Activated T-helper 2 cell treated with anti-CD3 and anti-CD28 coated beads, Interferon-gamma antibody, Interleukin-2, Interleukin-4, amounts not matched to agents 10 μg/mL and 5 μg/mL and 100 μg/mL, durations not matched to agents 14 hours and 24 hours and 36 hours (primary cell): Measurements from ENCODE around the gene CCR7. TPM values are rescaled to one million over a fixed set of nuclear protein-coding genes. Genes with fewer than 3 reads are reported as not detected.
"Not testable (repeated sequence)": the region's sequence is repeated elsewhere in the genome, so short reads cannot be mapped to it uniquely, and the experiment has no call there.

Experiments used
- DNase-seq: peaks from one replicate; pipeline ENCODE4 v3.0.0; 2021; ENCODE audit warnings: low spot score
- H3K27ac Mint-ChIP-seq: one replicate; pipeline ENCODE4 v1.8.0; 2021; ENCODE audit warnings: mixed read lengths
- H3K27me3 Mint-ChIP-seq: one replicate; pipeline ENCODE4 v1.8.0; 2021; ENCODE audit warnings: low read depth, mixed read lengths
- H3K36me3 Mint-ChIP-seq: one replicate; pipeline ENCODE4 v1.8.0; 2021; ENCODE audit warnings: low read depth, mixed read lengths
- H3K4me1 Mint-ChIP-seq: one replicate; pipeline ENCODE4 v1.8.0; 2021; ENCODE audit warnings: low read depth, mixed read lengths
- H3K4me3 Mint-ChIP-seq: one replicate; pipeline ENCODE4 v1.8.0; 2021; ENCODE audit warnings: low read depth, mild to moderate bottlenecking, moderate library complexity, mixed read lengths
- H3K9me3 Mint-ChIP-seq: one replicate; pipeline ENCODE4 v1.8.0; 2021; ENCODE audit warnings: mixed read lengths
- intact Hi-C: fragments of 100-400 bp; cut with micrococcal nuclease; formaldehyde crosslinking; loops from one replicate; pipeline ENCODE4 v1.15.1; 2023
- total RNA-seq: library from RNA; stranded (reverse); gene quantifications from 2 replicates; pipeline ENCODE4 v1.2.3, GENCODE V29; 2022

The CCR7 gene
- total RNA-seq, 1 donor from 2014 or later = 367 TPM

GRCh38 chr17:40586264-40586663 lies 21.0 kb upstream of the CCR7 start:
- not testable (repeated sequence) for DNase-seq, H3K27me3 Mint-ChIP-seq
- intact Hi-C loops = loop anchor here (1.0 kb wide), 2 partner anchors 12 to 25 kb away; no protein-coding TSS in a partner anchor
- Mint-ChIP-seq H3K4me1 (peaks cover 78% of the 10 kb centered on the region), H3K36me3 (peaks cover 55% of the 10 kb centered on the region), H3K4me3 (peak overlapping the region; percentile 3), H3K9me3 (peaks cover 56% of the 10 kb centered on the region), H3K27ac (peak overlapping the region; percentile 86)

- intact Hi-C loops, H3K4me3 Mint-ChIP-seq, H3K27me3 Mint-ChIP-seq, DNase-seq: not testable (repeated sequence)
- Mint-ChIP-seq H3K4me1 (peaks cover 77% of the 10 kb centered on the region), H3K27ac (peak overlapping the region; percentile 44), H3K9me3 (peaks cover 54% of the 10 kb centered on the region), H3K36me3 (peaks cover 57% of the 10 kb centered on the region)
Measured at GRCh38 chr17:40584950-40585349, 19.7 kb upstream of the CCR7 start.

GRCh38 chr17:40582328-40582901 lies 17.1 kb upstream of the CCR7 start:
- peak; percentile 52 for DNase-seq

GRCh38 chr17:40580140-40580539 lies 14.9 kb upstream of the CCR7 start:
- intact Hi-C loops = no loop called here
- no peak for DNase-seq
- H3K36me3 Mint-ChIP-seq = peaks cover 35% of the 10 kb centered on the region
- peak overlapping the region; percentile 18 for H3K27ac Mint-ChIP-seq
- peaks cover 72% of the 10 kb centered on the region for H3K4me1 Mint-ChIP-seq
- H3K27me3 Mint-ChIP-seq = no peaks in the 10 kb centered on the region
- no peak overlapping the region for H3K4me3 Mint-ChIP-seq
- H3K9me3 Mint-ChIP-seq = peaks cover 31% of the 10 kb centered on the region

More at GRCh38 chr17:40582328-40582901, 17.1 kb upstream of the CCR7 start:
- H3K4me3 Mint-ChIP-seq = peak overlapping the region; percentile 4
- no peaks in the 10 kb centered on the region for H3K27me3 Mint-ChIP-seq
- intact Hi-C loops = loop anchor here (1.0 kb wide), 1 partner anchor 19 kb away; no protein-coding TSS in a partner anchor
- peak overlapping the region; percentile 75 for H3K27ac Mint-ChIP-seq
- H3K36me3 Mint-ChIP-seq = peaks cover 42% of the 10 kb centered on the region
- peaks cover 75% of the 10 kb centered on the region for H3K4me1 Mint-ChIP-seq
- H3K9me3 Mint-ChIP-seq = peaks cover 40% of the 10 kb centered on the region

GRCh38 chr17:40579471-40579870 lies 14.2 kb upstream of the CCR7 start:
- intact Hi-C loops = no loop called here

GRCh38 chr17:40577611-40578065 lies 12.4 kb upstream of the CCR7 start:
- peaks cover 34% of the 10 kb centered on the region for H3K9me3 Mint-ChIP-seq
- intact Hi-C loops = loop anchor here (1.0 kb wide), 3 partner anchors 16 to 28 kb away; no protein-coding TSS in a partner anchor
- H3K36me3 Mint-ChIP-seq = peaks cover 38% of the 10 kb centered on the region
- H3K4me3 Mint-ChIP-seq = no peak overlapping the region
- peaks cover 54% of the 10 kb centered on the region for H3K4me1 Mint-ChIP-seq
- H3K27ac Mint-ChIP-seq = peak overlapping the region; percentile 65
- DNase-seq = no peak
- no peaks in the 10 kb centered on the region for H3K27me3 Mint-ChIP-seq

More at GRCh38 chr17:40579471-40579870, 14.2 kb upstream of the CCR7 start:
- H3K9me3 Mint-ChIP-seq = peaks cover 31% of the 10 kb centered on the region
- H3K4me1 Mint-ChIP-seq = peaks cover 66% of the 10 kb centered on the region
- no peak overlapping the region for H3K27ac Mint-ChIP-seq
- H3K36me3 Mint-ChIP-seq = peaks cover 35% of the 10 kb centered on the region
- no peak for DNase-seq
- no peaks in the 10 kb centered on the region for H3K27me3 Mint-ChIP-seq
- H3K4me3 Mint-ChIP-seq = no peak overlapping the region

GRCh38 chr17:40576113-40576740 lies 11.0 kb upstream of the CCR7 start:
- DNase-seq = no peak

GRCh38 chr17:40574292-40574691 lies 9.0 kb upstream of the CCR7 start:
- Mint-ChIP-seq H3K9me3 (peaks cover 61% of the 10 kb centered on the region), H3K36me3 (peaks cover 57% of the 10 kb centered on the region), H3K4me1 (peaks cover 42% of the 10 kb centered on the region), H3K4me3 (no peak overlapping the region), H3K27me3 (no peaks in the 10 kb centered on the region), H3K27ac (no peak overlapping the region)
- intact Hi-C loops = no loop called here
- DNase-seq = no peak

More at GRCh38 chr17:40576113-40576740, 11.0 kb upstream of the CCR7 start:
- no peaks in the 10 kb centered on the region for H3K27me3 Mint-ChIP-seq
- peaks cover 48% of the 10 kb centered on the region for H3K9me3 Mint-ChIP-seq
- intact Hi-C loops = no loop called here
- peaks cover 48% of the 10 kb centered on the region for H3K4me1 Mint-ChIP-seq
- H3K36me3 Mint-ChIP-seq = peaks cover 52% of the 10 kb centered on the region
- H3K4me3 Mint-ChIP-seq = no peak overlapping the region
- H3K27ac Mint-ChIP-seq = peak overlapping the region; percentile 51

GRCh38 chr17:40572245-40572993 lies 7.1 kb upstream of the CCR7 start:
- intact Hi-C loops, H3K27me3 Mint-ChIP-seq, H3K27ac Mint-ChIP-seq, H3K4me3 Mint-ChIP-seq, DNase-seq: not testable (repeated sequence)
- Mint-ChIP-seq H3K36me3 (peaks cover 63% of the 10 kb centered on the region), H3K9me3 (peaks cover 61% of the 10 kb centered on the region), H3K4me1 (peaks cover 29% of the 10 kb centered on the region)

GRCh38 chr17:40568074-40568836 lies 3.0 kb upstream of the CCR7 start:
- peaks cover 36% of the 10 kb centered on the region for H3K9me3 Mint-ChIP-seq
- no peak for DNase-seq
- no peaks in the 10 kb centered on the region for H3K27me3 Mint-ChIP-seq
- H3K36me3 Mint-ChIP-seq = peaks cover 58% of the 10 kb centered on the region
- H3K4me3 Mint-ChIP-seq = no peak overlapping the region
- no peak overlapping the region for H3K27ac Mint-ChIP-seq
- intact Hi-C loops = no loop called here
- peaks cover 27% of the 10 kb centered on the region for H3K4me1 Mint-ChIP-seq

- H3K27me3 Mint-ChIP-seq = no peaks in the 10 kb centered on the region
- H3K27ac Mint-ChIP-seq = no peak overlapping the region
- H3K4me1 Mint-ChIP-seq = peaks cover 30% of the 10 kb centered on the region
- DNase-seq = no peak
- H3K36me3 Mint-ChIP-seq = peaks cover 58% of the 10 kb centered on the region
- no peak overlapping the region for H3K4me3 Mint-ChIP-seq
- H3K9me3 Mint-ChIP-seq = peaks cover 28% of the 10 kb centered on the region
- intact Hi-C loops = no loop called here
Measured at GRCh38 chr17:40567377-40567776, 2.1 kb upstream of the CCR7 start.

- peak; percentile 6 for DNase-seq
- Mint-ChIP-seq H3K27ac (peak overlapping the region; percentile 99), H3K9me3 (peaks cover 13% of the 10 kb centered on the region), H3K4me1 (peaks cover 30% of the 10 kb centered on the region), H3K36me3 (peaks cover 57% of the 10 kb centered on the region), H3K4me3 (peak overlapping the region; percentile 95), H3K27me3 (no peaks in the 10 kb centered on the region)
- intact Hi-C loops = no loop called here
Measured at GRCh38 chr17:40565769-40566409, 617 bp upstream of the CCR7 start.
